MCF 10A (cell line): ENCODE data around the gene FOXM1. TPM values are rescaled to one million over a fixed set of nuclear protein-coding genes. Genes with fewer than 3 reads are reported as not detected.

ENCODE experiments used
- BruUV-seq: library from RNA; stranded (reverse); fragments of 400-500 nt; replicated peaks from 2 replicates; lab custom pipeline; 2021; lab: Mats Ljungman, UMichigan
- CTCF ChIA-PET: fragments of 300-600 bp; sonication (Branson Sonifier 250); formaldehyde crosslinking; extraction: SDS; loops from one replicate; lab custom pipeline; 2021; ENCODE audit warnings: antibody characterized with exemption, inconsistent platforms; lab: Yijun Ruan, JAX
- POLR2A ChIA-PET: fragments of 300-600, 350-650 bp; sonication (Branson Sonifier 250); formaldehyde crosslinking; extraction: SDS; loops from one replicate; lab custom pipeline; 2020; ENCODE audit warnings: antibody characterized with exemption, inconsistent platforms; lab: Yijun Ruan, JAX
- DNase-seq: peaks from one replicate; pipeline ENCODE4 v3.0.0-alpha.2; 2018; ENCODE audit not compliant: unreplicated experiment
- H3K27ac Mint-ChIP-seq: one replicate; pipeline ENCODE4 v1.8.0; 2022; ENCODE audit warnings: mild to moderate bottlenecking, low read depth, mixed read lengths; ENCODE audit not compliant: unreplicated experiment
- H3K27me3 Mint-ChIP-seq: one replicate; pipeline ENCODE4 v1.8.0; 2022; ENCODE audit warnings: mixed read lengths; ENCODE audit not compliant: insufficient read depth, unreplicated experiment
- H3K36me3 Mint-ChIP-seq: one replicate; pipeline ENCODE4 v1.8.0; 2022; ENCODE audit warnings: mild to moderate bottlenecking, moderate library complexity, mixed read lengths; ENCODE audit not compliant: insufficient read depth, unreplicated experiment
- H3K4me1 Mint-ChIP-seq: one replicate; pipeline ENCODE4 v1.8.0; 2022; ENCODE audit warnings: mixed read lengths; ENCODE audit not compliant: insufficient read depth, unreplicated experiment
- H3K4me3 Mint-ChIP-seq: one replicate; pipeline ENCODE4 v1.8.0; 2022; ENCODE audit warnings: mild to moderate bottlenecking, moderate library complexity, mixed read lengths; ENCODE audit not compliant: unreplicated experiment
- H3K9me3 Mint-ChIP-seq: one replicate; pipeline ENCODE4 v1.8.0; 2022; ENCODE audit warnings: mixed read lengths; ENCODE audit not compliant: unreplicated experiment
- intact Hi-C: fragments of 100-400 bp; cut with micrococcal nuclease; formaldehyde crosslinking; loops from 2 replicates; pipeline ENCODE4 v1.14.1; 2022
- total RNA-seq: library from RNA; stranded (reverse); gene quantifications from 2 replicates; pipeline ENCODE4 v1.2.3, GENCODE V29; 2022
- TF ChIP-seq, protein P1 (sequence below): fragments of 200-600 bp; IDR thresholded peaks from one replicate; pipeline ENCODE4 v1.8.0; 2022; ENCODE audit warnings: antibody characterized with exemption, mild to moderate bottlenecking; ENCODE audit not compliant: unreplicated experiment

The FOXM1 gene
- total RNA-seq, 1 experiment from 2014 or later = 49.9 TPM

DNA sequence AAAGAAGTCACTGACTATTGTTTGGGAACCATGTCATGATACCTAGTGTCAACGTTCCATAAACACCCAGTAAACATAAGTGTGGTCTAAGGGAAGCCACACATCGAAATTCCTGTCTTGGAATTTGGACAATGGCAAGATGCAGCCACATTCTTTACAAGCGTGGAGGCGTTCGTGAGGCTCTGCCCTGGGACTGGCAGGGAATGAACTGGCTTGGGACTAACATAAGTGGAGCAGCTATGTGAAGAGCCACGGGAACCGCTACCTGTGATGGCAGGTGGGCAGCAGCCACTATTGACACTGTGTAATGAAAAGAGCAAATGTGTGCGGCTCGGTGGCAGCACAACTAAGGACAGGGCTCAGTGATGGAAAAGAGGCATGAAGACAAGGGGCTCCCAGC is 32.2 kb downstream of the FOXM1 start:
- POLR2A ChIA-PET = interaction anchor here (0.7 to 1.5 kb wide), 4 partner anchors 9 to 32 kb away, joined by 3 to 6 read pairs (median 5); partner anchors contain the start of genes FOXM1 and RHNO1
- H3K4me3 Mint-ChIP-seq = no peak overlapping the region
- DNase-seq = no peak
- intact Hi-C loops = no loop called here
- no peaks in the 10 kb centered on the region for H3K4me1 Mint-ChIP-seq
- BruUV-seq = no TSS peak
- CTCF ChIA-PET = interaction anchor here (0.9 to 3.3 kb wide), 2 partner anchors 9 to 11 kb away, joined by 3 to 21 read pairs; no protein-coding TSS in a partner anchor
- H3K27me3 Mint-ChIP-seq = no peaks in the 10 kb centered on the region
- no peaks in the 10 kb centered on the region for H3K9me3 Mint-ChIP-seq
- TF ChIP-seq, protein P1, sequence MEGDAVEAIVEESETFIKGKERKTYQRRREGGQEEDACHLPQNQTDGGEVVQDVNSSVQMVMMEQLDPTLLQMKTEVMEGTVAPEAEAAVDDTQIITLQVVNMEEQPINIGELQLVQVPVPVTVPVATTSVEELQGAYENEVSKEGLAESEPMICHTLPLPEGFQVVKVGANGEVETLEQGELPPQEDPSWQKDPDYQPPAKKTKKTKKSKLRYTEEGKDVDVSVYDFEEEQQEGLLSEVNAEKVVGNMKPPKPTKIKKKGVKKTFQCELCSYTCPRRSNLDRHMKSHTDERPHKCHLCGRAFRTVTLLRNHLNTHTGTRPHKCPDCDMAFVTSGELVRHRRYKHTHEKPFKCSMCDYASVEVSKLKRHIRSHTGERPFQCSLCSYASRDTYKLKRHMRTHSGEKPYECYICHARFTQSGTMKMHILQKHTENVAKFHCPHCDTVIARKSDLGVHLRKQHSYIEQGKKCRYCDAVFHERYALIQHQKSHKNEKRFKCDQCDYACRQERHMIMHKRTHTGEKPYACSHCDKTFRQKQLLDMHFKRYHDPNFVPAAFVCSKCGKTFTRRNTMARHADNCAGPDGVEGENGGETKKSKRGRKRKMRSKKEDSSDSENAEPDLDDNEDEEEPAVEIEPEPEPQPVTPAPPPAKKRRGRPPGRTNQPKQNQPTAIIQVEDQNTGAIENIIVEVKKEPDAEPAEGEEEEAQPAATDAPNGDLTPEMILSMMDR = no peak
- H3K27ac Mint-ChIP-seq = no peak overlapping the region
- peaks cover under 1% of the 10 kb centered on the region for H3K36me3 Mint-ChIP-seq

DNA sequence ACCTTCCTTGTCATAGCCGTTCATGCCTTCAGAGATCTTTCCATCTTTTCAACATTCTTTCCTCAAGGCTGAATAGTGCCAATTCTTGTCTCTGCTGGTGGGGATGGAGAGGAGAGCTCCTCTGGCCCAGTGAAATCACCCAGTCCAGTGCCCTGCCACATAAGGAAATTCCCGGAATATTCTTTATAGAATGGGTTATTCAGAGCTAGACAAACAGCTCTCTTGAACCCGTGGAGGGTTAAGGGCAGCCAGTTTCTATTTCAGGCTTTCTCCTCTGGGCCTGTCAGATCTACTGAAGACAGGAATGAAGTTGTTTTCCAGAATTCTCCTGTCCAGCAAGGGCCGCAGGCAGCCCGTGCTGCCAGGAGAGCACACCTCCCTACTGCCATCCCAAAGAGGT is 34.0 kb downstream of the FOXM1 start:
- Mint-ChIP-seq H3K4me3 (no peak overlapping the region), H3K36me3 (peaks cover 5% of the 10 kb centered on the region), H3K27me3 (no peaks in the 10 kb centered on the region), H3K4me1 (no peaks in the 10 kb centered on the region), H3K27ac (no peak overlapping the region), H3K9me3 (no peaks in the 10 kb centered on the region)
- no peak for DNase-seq
- TF ChIP-seq, protein P1 = no peak
- ChIA-PET POLR2A (no interaction called here), CTCF (interaction anchor here (3.3 kb wide), 1 partner anchor 11 kb away, joined by 21 read pairs; no protein-coding TSS in a partner anchor)
- intact Hi-C loops = no loop called here
- no TSS peak for BruUV-seq

DNA sequence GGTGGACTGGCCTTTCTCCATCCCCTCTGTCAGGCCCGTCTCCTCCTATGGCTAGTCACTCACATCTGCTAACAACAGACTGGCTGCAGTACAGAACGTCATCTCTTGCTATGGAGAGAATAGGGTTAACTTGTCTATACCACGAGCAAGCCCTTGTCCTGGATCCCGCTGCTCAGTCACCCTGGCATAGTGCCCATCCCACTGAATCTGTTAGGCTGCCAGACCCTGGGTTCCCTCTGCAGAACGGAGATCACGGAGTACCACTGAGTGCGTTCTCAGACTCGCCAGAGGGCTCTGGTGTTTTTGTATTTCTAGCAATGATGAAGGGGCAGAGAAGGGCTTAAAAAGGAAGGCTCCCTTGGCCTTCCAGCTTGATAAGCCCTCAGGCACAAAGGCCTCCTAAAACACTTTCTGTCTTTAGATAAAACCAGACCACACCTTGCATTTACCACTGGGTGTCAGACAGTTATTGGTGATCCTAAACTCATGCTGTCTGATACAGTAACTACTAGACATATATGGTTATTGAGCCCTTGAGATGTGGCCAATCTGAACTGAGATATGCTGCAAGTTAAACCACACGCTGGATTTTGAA is 35.8 kb downstream of the FOXM1 start:
- intact Hi-C loops = no loop called here
- no peak overlapping the region for H3K27ac Mint-ChIP-seq
- H3K4me1 Mint-ChIP-seq = no peaks in the 10 kb centered on the region
- TF ChIP-seq, protein P1 = no peak
- H3K27me3 Mint-ChIP-seq = no peaks in the 10 kb centered on the region
- no peak for DNase-seq
- BruUV-seq = no TSS peak
- no peaks in the 10 kb centered on the region for H3K9me3 Mint-ChIP-seq
- no peak overlapping the region for H3K4me3 Mint-ChIP-seq
- ChIA-PET CTCF (interaction anchor here (0.6 kb wide), 1 partner anchor 165 kb away, joined by 4 read pairs; no protein-coding TSS in a partner anchor), POLR2A (no interaction called here)
- H3K36me3 Mint-ChIP-seq = peaks cover 5% of the 10 kb centered on the region

DNA sequence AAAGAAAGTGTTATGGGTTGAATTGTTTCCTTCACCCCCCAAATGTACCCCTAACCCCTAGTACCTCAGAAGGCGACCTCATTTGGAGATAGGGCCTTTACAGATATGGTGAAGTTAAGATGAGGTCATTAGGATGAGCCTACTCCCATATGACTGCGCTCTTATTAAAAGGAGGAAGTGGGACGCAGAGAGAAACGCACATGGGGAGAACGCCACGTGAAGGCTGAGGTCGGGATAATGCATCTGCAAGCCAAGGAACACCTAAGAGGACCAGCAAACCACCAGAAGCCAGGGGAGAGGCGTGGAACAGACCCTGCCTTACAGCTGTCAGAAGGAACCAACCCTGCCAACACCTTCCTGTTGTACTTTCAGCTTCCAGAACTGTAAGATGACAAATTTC is 40.4 kb downstream of the FOXM1 start:
- Mint-ChIP-seq H3K27ac (no peak overlapping the region), H3K4me3 (no peak overlapping the region), H3K9me3 (no peaks in the 10 kb centered on the region), H3K36me3 (peaks cover 10% of the 10 kb centered on the region), H3K27me3 (no peaks in the 10 kb centered on the region), H3K4me1 (no peaks in the 10 kb centered on the region)
- POLR2A ChIA-PET = interaction anchor here (1.1 kb wide), 2 partner anchors 16 to 24 kb away, joined by 3 to 5 read pairs; partner anchors contain the start of gene ITFG2
- DNase-seq = no peak
- CTCF ChIA-PET = interaction anchor here (1.4 kb wide), 1 partner anchor 17 kb away, joined by 3 read pairs; no protein-coding TSS in a partner anchor
- intact Hi-C loops = no loop called here
- no TSS peak for BruUV-seq
- TF ChIP-seq, protein P1 = no peak
